ENCODE measurements around the gene EXO1.

GRCh38 chr1:241916196-241916595, 68.2 kb downstream of the EXO1 start:
- TF ChIP-seq CTCF (IDR thresholded peaks at IDR 0.05) (no peak), POLR2A (IDR thresholded peaks at IDR 0.05) (no peak), EP300 (IDR thresholded peaks at IDR 0.05) (no peak)

Data from ovary (tissue), 3 donors.